WERI-Rb-1 (cell line): ENCODE data around the gene QKI.

Source experiments
- DNase-seq: peaks from one replicate; pipeline ENCODE4 v3.0.0-alpha.2; 2020
- H3K27ac ChIP-seq: fragments of 250-450 bp; sonication (Bioruptor Pico); 2 replicates; pipeline ENCODE4 v1.5.1; 2020; ENCODE audit warnings: mild to moderate bottlenecking, moderate library complexity
- H3K27me3 ChIP-seq: fragments of 250-450 bp; sonication (Bioruptor Pico); 2 replicates; pipeline ENCODE4 v1.5.1; 2021; ENCODE audit warnings: mild to moderate bottlenecking, low read depth, moderate library complexity; ENCODE audit not compliant: insufficient read depth, severe bottlenecking
- H3K36me3 ChIP-seq: fragments of 250-450 bp; sonication (Bioruptor Pico); 2 replicates; pipeline ENCODE4 v1.5.1; 2020; ENCODE audit warnings: mild to moderate bottlenecking, moderate library complexity
- H3K4me3 ChIP-seq: 2 replicates; pipeline ENCODE4 v1.5.1; 2011; ENCODE audit warnings: low read depth, mild to moderate bottlenecking, control low read depth, low read length
- H3K9me3 ChIP-seq: fragments of 250-450 bp; sonication (Bioruptor Pico); 2 replicates; pipeline ENCODE4 v1.5.1; 2021; ENCODE audit warnings: mild to moderate bottlenecking, moderate library complexity; ENCODE audit not compliant: severe bottlenecking
- TF ChIP-seq, protein P1 (sequence below): IDR thresholded peaks from 2 replicates; pipeline ENCODE4 v1.5.1; 2011; ENCODE audit warnings: low read depth, mild to moderate bottlenecking, control low read depth, inconsistent platforms, low read length

QKI gene

GRCh38 chr6:163418311-163419029 lies 4.0 kb downstream of the QKI start:
- TF ChIP-seq, protein P1, sequence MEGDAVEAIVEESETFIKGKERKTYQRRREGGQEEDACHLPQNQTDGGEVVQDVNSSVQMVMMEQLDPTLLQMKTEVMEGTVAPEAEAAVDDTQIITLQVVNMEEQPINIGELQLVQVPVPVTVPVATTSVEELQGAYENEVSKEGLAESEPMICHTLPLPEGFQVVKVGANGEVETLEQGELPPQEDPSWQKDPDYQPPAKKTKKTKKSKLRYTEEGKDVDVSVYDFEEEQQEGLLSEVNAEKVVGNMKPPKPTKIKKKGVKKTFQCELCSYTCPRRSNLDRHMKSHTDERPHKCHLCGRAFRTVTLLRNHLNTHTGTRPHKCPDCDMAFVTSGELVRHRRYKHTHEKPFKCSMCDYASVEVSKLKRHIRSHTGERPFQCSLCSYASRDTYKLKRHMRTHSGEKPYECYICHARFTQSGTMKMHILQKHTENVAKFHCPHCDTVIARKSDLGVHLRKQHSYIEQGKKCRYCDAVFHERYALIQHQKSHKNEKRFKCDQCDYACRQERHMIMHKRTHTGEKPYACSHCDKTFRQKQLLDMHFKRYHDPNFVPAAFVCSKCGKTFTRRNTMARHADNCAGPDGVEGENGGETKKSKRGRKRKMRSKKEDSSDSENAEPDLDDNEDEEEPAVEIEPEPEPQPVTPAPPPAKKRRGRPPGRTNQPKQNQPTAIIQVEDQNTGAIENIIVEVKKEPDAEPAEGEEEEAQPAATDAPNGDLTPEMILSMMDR: no peak
- H3K27me3 ChIP-seq: no peaks in the 10 kb centered on the region
- no peaks in the 10 kb centered on the region for H3K36me3 ChIP-seq
- no peak overlapping the region for H3K4me3 ChIP-seq
- no peaks in the 10 kb centered on the region for H3K9me3 ChIP-seq
- no peak for DNase-seq
- H3K27ac ChIP-seq: no peak overlapping the region

- TF ChIP-seq, protein P1: no peak
- H3K9me3 ChIP-seq: no peaks in the 10 kb centered on the region
- no peak overlapping the region for H3K27ac ChIP-seq
- no peaks in the 10 kb centered on the region for H3K27me3 ChIP-seq
- DNase-seq: no peak
- H3K36me3 ChIP-seq: no peaks in the 10 kb centered on the region
- no peak overlapping the region for H3K4me3 ChIP-seq
Measured at GRCh38 chr6:163419413-163420288, 5.1 kb downstream of the QKI start.

GRCh38 chr6:163420289-163420614 lies 5.7 kb downstream of the QKI start:
- Histone ChIP-seq H3K27ac (no peak overlapping the region), H3K27me3 (no peaks in the 10 kb centered on the region), H3K9me3 (no peaks in the 10 kb centered on the region), H3K4me3 (no peak overlapping the region), H3K36me3 (no peaks in the 10 kb centered on the region)
- no peak for DNase-seq
- TF ChIP-seq, protein P1: no peak

- TF ChIP-seq, protein P1: no peak
- no peak for DNase-seq
- H3K27me3 ChIP-seq: no peaks in the 10 kb centered on the region
- no peak overlapping the region for H3K4me3 ChIP-seq
- no peaks in the 10 kb centered on the region for H3K36me3 ChIP-seq
- no peaks in the 10 kb centered on the region for H3K9me3 ChIP-seq
- no peak overlapping the region for H3K27ac ChIP-seq
Measured at GRCh38 chr6:163422550-163422949, 8.0 kb downstream of the QKI start.

- TF ChIP-seq, protein P1: no peak
- no peak overlapping the region for H3K27ac ChIP-seq
- H3K27me3 ChIP-seq: no peaks in the 10 kb centered on the region
Measured at GRCh38 chr6:163423696-163424095, 9.2 kb downstream of the QKI start.

More at GRCh38 chr6:163423696-163424095, 9.2 kb downstream of the QKI start:
- DNase-seq: no peak
- H3K36me3 ChIP-seq: no peaks in the 10 kb centered on the region
- H3K9me3 ChIP-seq: no peaks in the 10 kb centered on the region
- no peak overlapping the region for H3K4me3 ChIP-seq
